Hepatic stellate cell (primary cell): ENCODE measurements around the gene KHDC4.
"Not testable (repeated sequence)": the region's sequence is repeated elsewhere in the genome, so short reads cannot be mapped to it uniquely, and the experiment has no call there.

Experiments
- DNase-seq: peaks from one replicate; pipeline ENCODE4 v3.0.0; 2011; ENCODE audit warnings: low spot score

The KHDC4 gene

DNA sequence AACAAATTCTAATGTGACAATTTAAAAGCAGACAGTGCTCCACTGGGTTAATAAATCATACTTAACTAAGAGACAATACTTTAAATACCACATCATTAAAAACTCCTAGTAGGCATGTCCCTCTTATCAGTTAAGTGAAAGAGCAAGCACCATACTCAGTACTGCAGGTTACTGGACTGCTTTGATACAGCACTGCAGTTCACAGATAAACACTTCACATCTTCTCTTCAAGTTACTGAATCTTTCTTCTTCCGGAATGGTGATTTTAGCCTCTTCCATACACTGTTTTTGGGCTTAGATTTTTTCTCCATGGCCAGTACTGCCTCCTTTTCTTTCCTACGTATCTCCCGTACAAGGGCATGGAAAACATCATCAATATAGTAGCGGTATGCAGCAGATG, 34.1 kb downstream of the KHDC4 start:
- no peak for DNase-seq

DNA sequence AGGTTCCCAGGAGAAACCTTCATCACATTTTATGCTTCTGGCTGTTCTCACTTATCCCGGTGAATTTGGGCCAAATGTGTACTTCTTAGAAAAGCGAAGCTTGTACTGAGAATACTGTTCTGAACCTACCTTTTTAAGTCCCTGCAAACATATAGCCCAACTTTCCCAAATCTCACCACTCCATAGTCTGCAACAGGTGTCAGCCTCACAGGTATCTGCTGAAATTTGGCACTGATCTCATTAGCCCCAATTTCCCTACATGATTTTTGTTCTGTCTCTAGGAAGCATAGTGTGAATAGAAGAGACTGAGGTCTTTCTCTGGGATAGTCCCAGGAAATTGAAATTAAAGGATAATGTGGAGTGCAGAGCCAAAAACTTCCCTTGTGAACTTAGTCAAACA, 34.5 kb downstream of the KHDC4 start:
- DNase-seq = no peak

DNA sequence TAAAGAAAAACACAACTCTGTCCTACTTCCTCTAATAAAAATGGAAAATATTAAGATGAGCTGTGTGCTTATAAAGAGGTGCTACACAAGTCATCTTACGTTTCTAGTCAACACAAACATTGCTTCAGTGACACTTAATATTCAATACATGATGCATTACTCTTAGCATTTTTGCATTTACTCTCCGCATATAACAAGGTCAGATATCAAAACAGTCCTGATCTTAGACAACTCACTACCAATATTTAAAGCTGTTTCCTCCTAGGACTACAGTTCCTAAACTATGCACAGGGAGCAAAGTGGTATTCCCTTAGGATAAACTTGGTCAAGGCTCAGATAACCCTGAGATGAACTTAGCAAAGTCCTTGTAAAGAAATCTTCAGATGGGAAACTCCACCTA, 35.3 kb downstream of the KHDC4 start:
- DNase-seq = no peak

GRCh38 chr1:155897746-155898145, 36.5 kb downstream of the KHDC4 start:
- no peak for DNase-seq

GRCh38 chr1:155896476-155896875, 37.7 kb downstream of the KHDC4 start:
- not testable (repeated sequence) for DNase-seq

GRCh38 chr1:155895617-155896016, 38.6 kb downstream of the KHDC4 start:
- DNase-seq = not testable (repeated sequence)

GRCh38 chr1:155893389-155894142, 40.6 kb downstream of the KHDC4 start:
- DNase-seq = peak; percentile 83

DNA sequence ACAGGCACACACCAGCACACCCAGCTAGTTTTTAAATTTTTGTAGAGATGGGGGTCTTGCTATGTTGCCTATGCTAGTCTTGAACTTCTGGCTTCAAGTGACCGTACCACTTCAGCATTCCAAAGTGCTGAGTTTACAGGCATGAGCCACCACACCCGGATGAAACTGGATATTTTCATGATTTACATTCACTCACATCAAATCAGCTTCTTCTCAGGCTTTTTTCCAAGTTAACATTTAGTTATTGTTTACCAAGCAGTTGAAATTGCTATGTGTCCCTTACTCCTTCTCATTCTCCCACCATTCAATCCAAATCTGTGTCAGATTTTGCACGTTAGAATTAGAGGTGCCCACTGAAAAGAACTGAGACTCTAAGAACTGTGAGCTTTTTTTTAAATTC, 41.4 kb downstream of the KHDC4 start:
- peak; percentile 45 for DNase-seq

GRCh38 chr1:155890251-155890650, 44.0 kb downstream of the KHDC4 start:
- no peak for DNase-seq

DNA sequence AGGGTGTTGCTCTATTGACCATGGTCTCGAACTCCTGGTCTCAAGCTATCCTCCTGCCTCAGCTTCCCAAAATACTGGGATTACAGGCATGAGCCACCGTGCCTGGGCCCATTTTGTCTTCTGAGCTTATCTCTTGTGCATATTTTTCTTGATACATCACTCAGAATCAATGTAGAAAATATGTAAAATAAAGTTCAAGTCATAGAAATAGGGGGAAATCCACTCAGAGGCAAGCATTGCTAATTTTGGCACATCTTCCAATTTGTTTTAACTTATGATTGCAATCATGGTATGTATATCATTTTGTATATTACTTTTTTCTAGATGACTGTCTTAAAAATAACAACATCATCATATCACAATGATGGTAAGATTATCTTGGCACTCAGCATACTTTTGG, 44.6 kb downstream of the KHDC4 start:
- DNase-seq = peak; percentile 36

- DNase-seq = no peak
Measured at GRCh38 chr1:155888481-155888880, 45.7 kb downstream of the KHDC4 start.

DNA sequence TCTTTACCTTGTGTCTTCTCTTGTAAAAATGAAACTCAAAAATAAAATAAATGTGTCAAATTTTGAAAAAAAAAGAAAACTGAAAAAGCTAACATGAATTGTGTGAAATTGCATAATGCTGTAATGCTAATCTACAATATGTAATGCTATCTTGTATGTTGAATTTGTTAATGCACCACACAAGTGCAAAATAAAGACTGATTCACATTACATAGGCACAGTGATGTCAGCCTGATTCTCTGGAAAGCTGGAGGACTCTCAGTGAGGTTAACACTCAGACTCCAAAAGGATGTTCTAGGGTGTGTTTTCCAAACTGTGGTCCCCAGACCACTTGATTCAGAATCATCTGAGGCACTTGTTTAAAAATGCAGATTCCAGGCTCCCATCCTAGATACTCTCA, 49.2 kb downstream of the KHDC4 start:
- no peak for DNase-seq

DNA sequence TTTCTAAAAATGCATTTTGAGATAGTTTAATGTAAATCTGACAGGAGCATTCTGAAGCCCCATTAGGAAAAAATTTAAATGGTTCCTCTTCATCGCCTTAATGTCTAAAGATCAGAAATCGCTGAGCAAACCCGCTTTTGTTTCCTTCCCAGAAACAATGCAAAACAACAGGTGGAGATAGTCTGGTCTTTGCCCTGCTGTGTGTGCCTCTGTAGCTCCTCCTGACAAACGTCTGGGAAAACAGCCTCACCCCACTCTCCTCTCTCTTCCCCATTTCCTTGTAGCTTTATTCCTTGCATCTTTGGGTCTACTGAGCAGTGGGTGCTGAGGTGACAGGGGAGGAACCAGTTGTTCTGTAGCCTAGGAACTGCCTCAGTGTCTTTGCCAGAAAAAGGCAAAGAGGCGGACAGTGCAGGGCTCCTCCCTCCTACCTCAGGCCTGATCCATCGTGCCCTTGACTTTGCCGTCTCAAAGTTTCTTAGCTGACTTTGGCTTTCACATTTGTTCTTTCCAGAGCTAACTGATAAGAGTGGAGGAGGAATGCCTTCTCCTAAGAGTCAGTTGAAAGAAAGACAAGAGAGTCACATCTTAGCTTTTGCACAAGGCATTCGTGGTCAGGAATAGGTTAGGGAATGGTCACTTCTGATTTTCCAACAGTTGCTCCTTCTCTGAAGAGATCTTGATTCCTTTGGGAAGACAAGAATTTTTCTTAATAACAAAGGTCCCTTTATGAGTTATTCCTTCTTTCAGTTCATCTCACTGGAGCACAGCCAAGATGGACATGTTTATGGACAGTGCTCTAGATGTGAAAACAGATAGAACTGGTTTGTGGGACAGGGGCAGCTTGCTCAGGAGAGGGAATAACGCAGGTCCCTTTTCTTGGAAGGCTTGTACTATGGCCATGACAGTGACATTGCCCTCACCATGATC, 49.9 kb downstream of the KHDC4 start:
- peak; percentile 24 for DNase-seq

DNA sequence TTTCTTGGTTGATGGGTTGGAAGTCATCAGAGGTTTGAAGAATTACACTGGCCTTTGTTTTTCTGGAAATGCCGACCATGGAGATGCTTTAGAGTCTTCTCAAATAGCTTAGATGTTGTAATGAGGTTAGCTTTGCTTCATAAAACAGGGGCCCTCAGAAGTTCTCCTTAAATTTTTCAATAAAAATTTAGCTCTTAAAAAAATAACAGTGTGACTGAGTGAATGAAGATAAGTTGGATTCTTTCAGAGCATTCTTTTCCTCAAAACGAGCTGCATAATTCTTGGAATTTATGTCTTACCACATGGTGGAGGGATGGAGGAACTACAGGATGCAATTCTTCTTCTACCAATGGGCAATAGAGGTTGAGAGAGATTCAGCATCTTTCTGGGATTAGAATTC, 51.4 kb downstream of the KHDC4 start:
- DNase-seq = no peak

DNA sequence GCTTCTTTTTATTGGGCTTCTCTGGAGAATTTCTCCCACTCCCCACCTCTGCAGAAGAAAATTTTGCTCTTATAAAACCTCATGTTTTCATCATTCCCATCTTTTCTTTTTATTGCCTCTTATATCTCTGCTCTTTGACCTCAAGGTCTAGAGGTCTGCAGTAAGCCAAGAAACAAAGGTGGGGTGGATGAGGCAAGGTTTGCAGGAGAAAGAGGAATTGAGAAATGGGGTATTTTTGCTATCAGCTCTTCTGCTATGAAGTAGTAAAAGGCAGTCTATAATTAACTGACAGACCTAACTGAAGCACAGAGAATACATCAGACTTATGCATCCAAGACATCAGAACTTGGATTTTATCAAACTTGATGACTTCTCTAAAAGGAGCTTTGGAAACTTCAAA, 52.0 kb downstream of the KHDC4 start:
- DNase-seq = no peak

- DNase-seq = no peak
Measured at GRCh38 chr1:155880950-155881349, 53.3 kb downstream of the KHDC4 start.

DNA sequence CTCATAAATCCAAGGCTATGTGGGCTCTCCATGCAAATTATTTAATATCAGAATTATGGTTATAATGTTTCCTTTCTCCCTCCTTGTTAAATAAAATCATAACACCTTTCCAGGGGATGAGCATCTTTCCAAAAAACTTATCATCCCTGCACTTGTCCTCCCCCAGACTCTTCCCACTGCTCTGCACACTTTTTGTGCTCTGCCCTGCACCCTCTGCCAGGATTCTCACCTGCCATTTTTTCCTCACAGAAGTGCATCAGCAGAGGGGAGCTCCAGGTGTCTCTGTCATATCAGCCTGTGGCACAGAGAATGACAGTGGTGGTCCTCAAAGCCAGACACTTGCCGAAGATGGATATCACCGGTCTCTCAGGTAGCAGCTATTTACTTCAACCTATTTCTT, 54.0 kb downstream of the KHDC4 start:
- DNase-seq = no peak

DNA sequence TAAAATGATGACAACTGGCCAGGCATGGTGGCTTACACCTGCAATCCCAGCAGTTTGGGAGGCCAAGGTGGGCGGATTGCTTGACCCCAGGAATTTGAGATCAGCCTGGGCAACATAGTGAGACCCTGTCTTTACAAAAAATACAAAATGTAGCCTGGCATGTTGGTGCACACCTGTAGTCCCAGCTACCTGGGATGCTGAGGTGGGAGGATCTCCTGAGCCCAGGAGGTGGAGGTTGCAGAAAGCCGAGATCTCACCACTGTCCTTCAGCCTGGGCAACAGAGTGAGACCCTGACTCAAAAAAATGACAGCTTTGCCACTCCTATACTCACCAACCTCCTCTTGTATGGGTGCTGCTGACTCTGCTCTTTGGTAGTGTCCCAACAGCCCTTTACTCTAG, 56.3 kb downstream of the KHDC4 start:
- no peak for DNase-seq

- no peak for DNase-seq
Measured at GRCh38 chr1:155873860-155874259, 60.4 kb downstream of the KHDC4 start.

GRCh38 chr1:155872527-155872926, 61.7 kb downstream of the KHDC4 start:
- no peak for DNase-seq

DNA sequence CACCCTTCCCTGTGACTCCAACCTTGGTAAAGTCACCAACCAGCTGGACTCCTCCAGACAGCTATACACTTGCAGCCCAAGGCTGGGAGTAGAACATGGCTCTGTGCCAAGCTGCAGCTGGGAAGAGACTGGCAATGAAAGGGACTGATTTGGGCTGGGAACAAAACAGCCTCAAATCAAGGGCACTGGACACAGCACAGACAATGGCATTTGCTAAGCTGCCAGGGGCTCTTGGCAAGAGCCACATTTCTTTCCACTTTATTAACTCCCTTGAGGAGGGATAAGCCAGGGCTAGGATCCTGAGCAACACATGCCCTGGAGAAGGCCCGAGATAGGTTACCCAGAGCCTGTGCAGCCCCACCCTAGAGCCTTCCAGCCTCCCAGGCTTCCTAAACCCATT, 62.8 kb downstream of the KHDC4 start:
- no peak for DNase-seq

- DNase-seq = no peak
Measured at GRCh38 chr1:155867766-155868165, 66.4 kb downstream of the KHDC4 start.

- DNase-seq = peak; percentile 28
Measured at GRCh38 chr1:155864393-155864792, 69.8 kb downstream of the KHDC4 start.
